MM.1S (cell line): Measurements from ENCODE around the gene ARID3C.

ENCODE experiments used
- DNase-seq: peaks from one replicate; pipeline ENCODE4 v3.0.0-alpha.2; 2015
- H2AFZ ChIP-seq: fragments of 300-600 bp; sonication (generic); 2 replicates; pipeline ENCODE4 v1.6.0; 2016; ENCODE audit warnings: antibody characterized with exemption, low read length
- H3F3A ChIP-seq: fragments of 300-600 bp; sonication (generic); 2 replicates; pipeline ENCODE4 v1.6.1; 2016; ENCODE audit warnings: mild to moderate bottlenecking, antibody characterized with exemption, low read length, moderate library complexity, mixed read lengths; ENCODE audit not compliant: insufficient read depth
- H3K27ac ChIP-seq: fragments of 300-600 bp; sonication (generic); 2 replicates; pipeline ENCODE4 v1.5.1; 2016; ENCODE audit warnings: mild to moderate bottlenecking, low read length
- H3K27me3 ChIP-seq: fragments of 300-600 bp; sonication (generic); replicated peaks from 2 replicates; pipeline ENCODE4 v1.6.0; 2016; ENCODE audit warnings: low read length; ENCODE audit not compliant: insufficient read depth
- H3K36me3 ChIP-seq: fragments of 300-600 bp; sonication (generic); replicated peaks from 2 replicates; pipeline ENCODE4 v1.6.1; 2016; ENCODE audit warnings: mild to moderate bottlenecking, low read length, mixed read lengths; ENCODE audit not compliant: insufficient read depth
- H3K4me1 ChIP-seq: fragments of 300-600 bp; sonication (generic); 2 replicates; pipeline ENCODE4 v1.6.1; 2016; ENCODE audit warnings: low read length, mixed read lengths
- H3K4me2 ChIP-seq: fragments of 300-600 bp; sonication (generic); 2 replicates; pipeline ENCODE4 v1.6.0; 2016; ENCODE audit warnings: low read depth, low read length
- H3K4me3 ChIP-seq: fragments of 300-600 bp; sonication (generic); 2 replicates; pipeline ENCODE4 v1.5.1; 2016; ENCODE audit warnings: low read length, mixed read lengths
- H3K79me2 ChIP-seq: fragments of 300-600 bp; sonication (generic); 2 replicates; pipeline ENCODE4 v1.6.1; 2016; ENCODE audit warnings: mixed run types, low read length, mixed read lengths
- H3K9ac ChIP-seq: fragments of 300-600 bp; sonication (generic); 2 replicates; pipeline ENCODE4 v1.6.1; 2016; ENCODE audit warnings: low read length, mixed read lengths
- H3K9me2 ChIP-seq: fragments of 300-600 bp; sonication (generic); replicated peaks from 2 replicates; pipeline ENCODE4 v1.6.1; 2016; ENCODE audit warnings: mild to moderate bottlenecking, low read length, mixed read lengths; ENCODE audit not compliant: insufficient read depth
- H3K9me3 ChIP-seq: fragments of 300-600 bp; sonication (generic); replicated peaks from 2 replicates; pipeline ENCODE4 v1.6.1; 2016; ENCODE audit warnings: mild to moderate bottlenecking, low read length, mixed read lengths; ENCODE audit not compliant: insufficient read depth
- H4K20me1 ChIP-seq: fragments of 300-600 bp; sonication (generic); 2 replicates; pipeline ENCODE4 v1.6.1; 2016; ENCODE audit warnings: mild to moderate bottlenecking, low read length, moderate library complexity, mixed read lengths; ENCODE audit not compliant: insufficient read depth
- EZH2 ChIP-seq: fragments of 300-600 bp; sonication (generic); optimal IDR thresholded peaks from 2 replicates; pipeline ENCODE3; 2017; ENCODE audit warnings: low read depth, mild to moderate bottlenecking, antibody characterized with exemption, low read length, mixed read lengths
- EZH2phosphoT487 ChIP-seq: fragments of 300-600 bp; sonication (generic); IDR thresholded peaks from 2 replicates; pipeline ENCODE4 v1.6.1; 2018; ENCODE audit warnings: antibody characterized with exemption, low read length
- TF ChIP-seq, protein P1 (sequence below): fragments of 300-600 bp; sonication (generic); IDR thresholded peaks from 2 replicates; pipeline ENCODE4 v1.5.1; 2016; ENCODE audit warnings: antibody characterized with exemption, low read length, mixed read lengths

ARID3C gene

DNA sequence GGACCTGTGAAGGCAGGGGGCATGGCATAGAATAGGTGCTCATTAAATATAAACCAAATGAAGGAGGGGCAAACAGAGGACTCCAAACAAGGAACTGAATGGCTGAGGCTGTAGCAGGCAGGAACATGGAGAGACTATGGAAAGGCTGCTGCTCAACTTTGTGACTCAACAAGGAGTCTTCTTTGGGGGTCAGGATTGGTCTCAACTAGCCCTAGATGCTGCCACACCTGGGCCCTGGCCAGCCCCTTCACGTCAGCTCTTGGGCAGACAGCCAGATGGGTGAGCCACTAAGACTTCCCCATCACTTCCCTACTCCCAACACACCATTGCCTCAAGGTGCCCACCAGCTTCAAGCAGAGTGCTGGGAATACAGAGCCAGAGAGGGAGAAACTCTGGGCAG is 28.0 kb downstream of the ARID3C start:
- H4K20me1 ChIP-seq: no peaks in the 10 kb centered on the region
- no peaks in the 10 kb centered on the region for H3K9me3 ChIP-seq
- H3K79me2 ChIP-seq: no peaks in the 10 kb centered on the region
- H3K36me3 ChIP-seq: no peaks in the 10 kb centered on the region
- H3K27me3 ChIP-seq: peaks cover 8% of the 10 kb centered on the region
- TF ChIP-seq, protein P1, sequence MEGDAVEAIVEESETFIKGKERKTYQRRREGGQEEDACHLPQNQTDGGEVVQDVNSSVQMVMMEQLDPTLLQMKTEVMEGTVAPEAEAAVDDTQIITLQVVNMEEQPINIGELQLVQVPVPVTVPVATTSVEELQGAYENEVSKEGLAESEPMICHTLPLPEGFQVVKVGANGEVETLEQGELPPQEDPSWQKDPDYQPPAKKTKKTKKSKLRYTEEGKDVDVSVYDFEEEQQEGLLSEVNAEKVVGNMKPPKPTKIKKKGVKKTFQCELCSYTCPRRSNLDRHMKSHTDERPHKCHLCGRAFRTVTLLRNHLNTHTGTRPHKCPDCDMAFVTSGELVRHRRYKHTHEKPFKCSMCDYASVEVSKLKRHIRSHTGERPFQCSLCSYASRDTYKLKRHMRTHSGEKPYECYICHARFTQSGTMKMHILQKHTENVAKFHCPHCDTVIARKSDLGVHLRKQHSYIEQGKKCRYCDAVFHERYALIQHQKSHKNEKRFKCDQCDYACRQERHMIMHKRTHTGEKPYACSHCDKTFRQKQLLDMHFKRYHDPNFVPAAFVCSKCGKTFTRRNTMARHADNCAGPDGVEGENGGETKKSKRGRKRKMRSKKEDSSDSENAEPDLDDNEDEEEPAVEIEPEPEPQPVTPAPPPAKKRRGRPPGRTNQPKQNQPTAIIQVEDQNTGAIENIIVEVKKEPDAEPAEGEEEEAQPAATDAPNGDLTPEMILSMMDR: no peak
- TF ChIP-seq EZH2phosphoT487 (no peak), EZH2 (no peak)
- no peaks in the 10 kb centered on the region for H3K4me1 ChIP-seq
- H3F3A ChIP-seq: no peaks in the 10 kb centered on the region
- H3K9ac ChIP-seq: no peak overlapping the region
- no peak overlapping the region for H3K27ac ChIP-seq
- no peaks in the 10 kb centered on the region for H3K9me2 ChIP-seq
- no peak overlapping the region for H3K4me2 ChIP-seq
- DNase-seq: no peak
- H2AFZ ChIP-seq: no peak overlapping the region
- H3K4me3 ChIP-seq: no peak overlapping the region

DNA sequence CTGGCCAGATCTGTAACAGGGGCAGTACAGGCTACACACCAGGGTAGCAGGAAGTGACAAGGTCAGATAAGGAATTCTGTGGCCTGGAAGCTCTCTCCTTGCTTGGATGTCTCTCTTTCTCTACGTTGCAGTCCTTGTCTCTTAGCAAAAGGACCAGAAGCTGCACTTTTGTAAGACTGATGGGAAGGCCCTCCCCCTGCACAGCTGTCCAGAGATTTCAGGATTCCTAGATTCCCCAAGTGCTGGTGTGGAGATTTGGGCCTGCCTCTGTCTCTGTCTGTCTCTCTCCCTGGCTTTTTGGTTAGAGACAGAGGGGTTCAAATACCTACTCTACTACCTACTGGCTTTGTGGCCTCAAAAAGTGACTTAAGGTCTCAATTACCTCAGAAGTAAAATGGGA is 29.3 kb downstream of the ARID3C start:
- Histone ChIP-seq H3K9me3 (no peaks in the 10 kb centered on the region), H3K4me2 (no peak overlapping the region), H3K36me3 (no peaks in the 10 kb centered on the region), H3F3A (no peaks in the 10 kb centered on the region), H4K20me1 (no peaks in the 10 kb centered on the region), H3K9me2 (no peaks in the 10 kb centered on the region), H3K4me1 (no peaks in the 10 kb centered on the region), H3K9ac (no peak overlapping the region), H2AFZ (no peak overlapping the region), H3K27me3 (no peaks in the 10 kb centered on the region), H3K27ac (no peak overlapping the region), H3K4me3 (no peak overlapping the region), H3K79me2 (no peaks in the 10 kb centered on the region)
- DNase-seq: no peak
- TF ChIP-seq EZH2 (no peak), EZH2phosphoT487 (no peak)
- TF ChIP-seq, protein P1: no peak

DNA sequence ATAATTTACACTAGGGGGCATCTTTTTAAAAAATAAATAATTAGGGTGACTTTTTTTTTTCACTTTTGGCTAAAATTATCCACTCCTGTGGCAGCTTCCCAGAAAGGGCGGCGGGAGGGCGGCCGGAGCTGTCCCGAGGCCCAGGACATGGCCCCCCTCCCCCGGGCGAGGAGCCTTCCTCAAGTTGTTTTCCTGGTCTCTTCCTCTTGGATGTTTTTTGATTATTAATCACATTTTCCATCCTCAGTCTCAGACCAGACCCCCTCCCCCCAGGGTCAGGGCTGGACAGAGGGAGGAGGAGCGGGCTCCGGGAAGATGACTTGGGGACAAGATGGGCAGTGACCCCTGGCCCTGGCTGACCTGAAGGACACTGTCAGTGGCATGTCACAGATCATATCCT is 34.7 kb downstream of the ARID3C start:
- Histone ChIP-seq H2AFZ (no peak overlapping the region), H3K4me3 (no peak overlapping the region), H3F3A (no peaks in the 10 kb centered on the region), H3K9me3 (no peaks in the 10 kb centered on the region), H3K9me2 (no peaks in the 10 kb centered on the region), H3K27me3 (peaks cover 43% of the 10 kb centered on the region), H3K4me2 (no peak overlapping the region), H3K4me1 (0 out of 2 replicates have a peak, but pooled peaks cover 3% of the 10 kb centered on the region), H3K9ac (no peak overlapping the region), H3K27ac (no peak overlapping the region), H3K36me3 (no peaks in the 10 kb centered on the region), H4K20me1 (no peaks in the 10 kb centered on the region), H3K79me2 (no peaks in the 10 kb centered on the region)
- DNase-seq: no peak
- TF ChIP-seq EZH2: no peak
- TF ChIP-seq, protein P1: no peak
- TF ChIP-seq EZH2phosphoT487: no peak
